OCI-LY7 (cell line): ENCODE results near the gene SRSF2. TPM values are rescaled to one million over a fixed set of nuclear protein-coding genes. Genes with fewer than 3 reads are reported as not detected.

ENCODE experiments used
- BruUV-seq: library from RNA; stranded (reverse); fragments of 400-500 nt; replicated peaks from 2 replicates; lab custom pipeline; 2021; lab: Mats Ljungman, UMichigan
- CTCF ChIA-PET: fragments of 300-600 bp; sonication (Branson Sonifier 250); formaldehyde crosslinking; loops from one replicate; lab custom pipeline; 2022; ENCODE audit warnings: antibody characterized with exemption; ENCODE audit not compliant: unreplicated experiment; lab: Charles Lee
- POLR2A ChIA-PET: fragments of 300-600 bp; sonication (Branson Sonifier 250); formaldehyde crosslinking; loops from one replicate; lab custom pipeline; 2022; ENCODE audit warnings: antibody characterized with exemption; lab: Charles Lee
- DNase-seq: peaks from one replicate; pipeline ENCODE4 v3.0.0-alpha.2; 2015; ENCODE audit warnings: low spot score
- H2AFZ ChIP-seq: fragments of 200-600 bp; sonication (generic), shearing (Covaris generic); 2 replicates; pipeline ENCODE4 v1.6.1; 2014; ENCODE audit warnings: mild to moderate bottlenecking, antibody characterized with exemption, low read length, moderate library complexity
- H3K27ac ChIP-seq: fragments of 200-600 bp; sonication (generic); 2 replicates; pipeline ENCODE4 v1.5.1; 2014; ENCODE audit warnings: mixed run types, low read depth, mild to moderate bottlenecking, moderate library complexity, low read length, inconsistent platforms; ENCODE audit not compliant: poor library complexity, severe bottlenecking
- H3K36me3 ChIP-seq: fragments of 200-600 bp; sonication (generic); 2 replicates; pipeline ENCODE4 v1.6.1; 2014; ENCODE audit warnings: mild to moderate bottlenecking, antibody characterized with exemption, low read length, moderate library complexity, mixed read lengths; ENCODE audit not compliant: insufficient read depth
- H3K4me1 ChIP-seq: fragments of 200-600 bp; sonication (generic); 2 replicates; pipeline ENCODE4 v1.5.1; 2014; ENCODE audit warnings: mild to moderate bottlenecking, low read length; ENCODE audit not compliant: insufficient read depth, poor library complexity, severe bottlenecking
- H3K4me2 ChIP-seq: fragments of 200-600 bp; sonication (generic); 2 replicates; pipeline ENCODE4 v1.6.1; 2014; ENCODE audit warnings: mild to moderate bottlenecking, low read length
- H3K4me3 ChIP-seq: fragments of 200-600 bp; sonication (generic); 2 replicates; pipeline ENCODE4 v1.5.1; 2014; ENCODE audit warnings: mild to moderate bottlenecking, low read depth, low read length; ENCODE audit not compliant: poor library complexity, severe bottlenecking
- H3K79me2 ChIP-seq: fragments of 200-600 bp; sonication (generic); 2 replicates; pipeline ENCODE4 v1.6.1; 2016; ENCODE audit warnings: low read depth, mild to moderate bottlenecking, low read length, moderate library complexity, mixed read lengths; ENCODE audit not compliant: insufficient read depth
- H3K9me2 ChIP-seq: fragments of 200-600 bp; sonication (generic); 2 replicates; pipeline ENCODE4 v1.6.1; 2016; ENCODE audit warnings: mild to moderate bottlenecking, low read length, mixed read lengths; ENCODE audit not compliant: insufficient read depth
- H3K9me3 ChIP-seq: fragments of 200-600 bp; sonication (generic); 2 replicates; pipeline ENCODE4 v1.6.1; 2014; ENCODE audit warnings: mild to moderate bottlenecking, mixed run types, low read length, mixed read lengths
- H4K20me1 ChIP-seq: fragments of 200-600 bp; sonication (generic); 2 replicates; pipeline ENCODE4 v1.6.1; 2014; ENCODE audit warnings: mild to moderate bottlenecking, antibody characterized with exemption, low read length, moderate library complexity, mixed read lengths; ENCODE audit not compliant: insufficient read depth
- EZH2phosphoT487 ChIP-seq: fragments of 200-600 bp; sonication (generic); IDR thresholded peaks from 2 replicates; pipeline ENCODE4 v1.6.1; 2018; ENCODE audit warnings: low read depth, borderline replicate concordance, mild to moderate bottlenecking, mixed run types, antibody characterized with exemption, low read length, moderate library complexity, mixed read lengths
- intact Hi-C: fragments of 100-400 bp; cut with micrococcal nuclease; formaldehyde crosslinking; loops from one replicate; pipeline ENCODE4 v1.10.0; 2022; ENCODE audit not compliant: unreplicated experiment
- total RNA-seq, 2 experiments: library from RNA; depleted of rRNA in 1 of 2; stranded (reverse); fragments of >200 nt in 1 of 2; shearing (Covaris generic) in 1 of 2; gene quantifications; 2 replicates each; pipeline ENCODE4 v1.2.3, GENCODE V29; 2014 to 2022
- TF ChIP-seq, protein P1 (sequence below): fragments of 200-600 bp; sonication (generic); conservative IDR thresholded peaks from 2 replicates; pipeline ENCODE4 v1.5.1; 2014; ENCODE audit warnings: mild to moderate bottlenecking, antibody characterized with exemption, low read length, moderate library complexity, mixed read lengths

Gene SRSF2
- total RNA-seq, 2 experiments from 2014 or later, result 619 to 2,207 TPM

- Histone ChIP-seq H2AFZ (no peak overlapping the region), H4K20me1 (peaks cover 7% of the 10 kb centered on the region; the same call in 1 of the 2 replicates), H3K9me3 (no peaks in the 10 kb centered on the region), H3K4me1 (peaks cover 54% of the 10 kb centered on the region), H3K36me3 (peaks cover 64% of the 10 kb centered on the region), H3K9me2 (no peaks in the 10 kb centered on the region), H3K4me3 (peak overlapping the region; percentile 78), H3K27ac (peak overlapping the region; percentile 91), H3K79me2 (peaks cover 86% of the 10 kb centered on the region), H3K4me2 (peak overlapping the region; percentile 76)
- intact Hi-C loops, result loop anchor here (2.0 to 5.0 kb wide), 4 partner anchors 57 to 461 kb away; partner anchors contain the start of gene UBALD2
- CTCF ChIA-PET, result interaction anchor here (0.9 to 1.4 kb wide), 2 partner anchors 10 to 170 kb away, joined by 3 to 4 read pairs; partner anchors contain the start of gene MFSD11
- TF ChIP-seq, protein P1, sequence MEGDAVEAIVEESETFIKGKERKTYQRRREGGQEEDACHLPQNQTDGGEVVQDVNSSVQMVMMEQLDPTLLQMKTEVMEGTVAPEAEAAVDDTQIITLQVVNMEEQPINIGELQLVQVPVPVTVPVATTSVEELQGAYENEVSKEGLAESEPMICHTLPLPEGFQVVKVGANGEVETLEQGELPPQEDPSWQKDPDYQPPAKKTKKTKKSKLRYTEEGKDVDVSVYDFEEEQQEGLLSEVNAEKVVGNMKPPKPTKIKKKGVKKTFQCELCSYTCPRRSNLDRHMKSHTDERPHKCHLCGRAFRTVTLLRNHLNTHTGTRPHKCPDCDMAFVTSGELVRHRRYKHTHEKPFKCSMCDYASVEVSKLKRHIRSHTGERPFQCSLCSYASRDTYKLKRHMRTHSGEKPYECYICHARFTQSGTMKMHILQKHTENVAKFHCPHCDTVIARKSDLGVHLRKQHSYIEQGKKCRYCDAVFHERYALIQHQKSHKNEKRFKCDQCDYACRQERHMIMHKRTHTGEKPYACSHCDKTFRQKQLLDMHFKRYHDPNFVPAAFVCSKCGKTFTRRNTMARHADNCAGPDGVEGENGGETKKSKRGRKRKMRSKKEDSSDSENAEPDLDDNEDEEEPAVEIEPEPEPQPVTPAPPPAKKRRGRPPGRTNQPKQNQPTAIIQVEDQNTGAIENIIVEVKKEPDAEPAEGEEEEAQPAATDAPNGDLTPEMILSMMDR, result no peak
- no peak for TF ChIP-seq EZH2phosphoT487
- no TSS peak for BruUV-seq
- peak; percentile 75 for DNase-seq
- POLR2A ChIA-PET, result interaction anchor here (0.6 to 2.9 kb wide), 16 partner anchors 10 to 1338 kb away, joined by 3 to 12 read pairs (median 3); partner anchors contain the start of genes MFSD11 and SRSF2
These were observed 9.2 kb downstream of the SRSF2 start for GRCh38 chr17:76727745-76728456.

GRCh38 chr17:76726776-76727718 lies 10.1 kb downstream of the SRSF2 start, which contains the start of gene METTL23:
METTL23 (plus strand) TSS chr17:76726839; CDS start chr17:76729711, 2,872 bp downstream.
- peaks cover 79% of the 10 kb centered on the region for H3K79me2 ChIP-seq
- CTCF ChIA-PET, result interaction anchor here (0.9 to 1.4 kb wide), 2 partner anchors 11 to 170 kb away, joined by 3 to 4 read pairs; partner anchors contain the start of gene MFSD11

More at GRCh38 chr17:76726776-76727718, 10.1 kb downstream of the SRSF2 start, which contains the start of gene METTL23:
- DNase-seq, result peak; percentile 96
- H3K27ac ChIP-seq, result peak within 1 kb of the TSS; percentile 91
- H4K20me1 ChIP-seq, result peaks cover 4% of the 10 kb centered on the region; the same call in 1 of the 2 replicates
- intact Hi-C loops, result loop anchor here (1.0 to 5.0 kb wide), 5 partner anchors 10 to 460 kb away; partner anchors contain the start of genes SRSF2 and UBALD2
- peak within 1 kb of the TSS; percentile 25; the same call in 1 of the 2 replicates for H2AFZ ChIP-seq
- peaks cover 63% of the 10 kb centered on the region for H3K36me3 ChIP-seq
- H3K4me3 ChIP-seq, result peak within 1 kb of the TSS; percentile 78
- H3K4me1 ChIP-seq, result peaks cover 46% of the 10 kb centered on the region
- H3K9me2 ChIP-seq, result no peaks in the 10 kb centered on the region
- H3K4me2 ChIP-seq, result peak within 1 kb of the TSS; percentile 97
- H3K9me3 ChIP-seq, result no peaks in the 10 kb centered on the region
- no peak for TF ChIP-seq EZH2phosphoT487
- TF ChIP-seq, protein P1, result peak; percentile 93
- POLR2A ChIA-PET, result interaction anchor here (0.6 to 2.9 kb wide), 14 partner anchors 8 to 1339 kb away, joined by 3 to 12 read pairs (median 4); partner anchors contain the start of genes MFSD11 and SRSF2
- TSS peak; percentile 84 for BruUV-seq
